Myocyte (in vitro differentiated cells): ENCODE results near the gene SLC17A4. TPM values are rescaled to one million over a fixed set of nuclear protein-coding genes. Genes with fewer than 3 reads are reported as not detected.

Experiments used
- DNase-seq: peaks from one replicate; pipeline ENCODE4 v3.0.0-alpha.2; 2012; ENCODE audit warnings: low read depth
- total RNA-seq: library from RNA; depleted of rRNA; stranded (reverse); fragments of >200 nt; gene quantifications from 2 replicates; pipeline ENCODE4 v1.2.3, GENCODE V29; 2014

Gene SLC17A4
- total RNA-seq, 1 donor from 2014 or later, result not detected

DNA sequence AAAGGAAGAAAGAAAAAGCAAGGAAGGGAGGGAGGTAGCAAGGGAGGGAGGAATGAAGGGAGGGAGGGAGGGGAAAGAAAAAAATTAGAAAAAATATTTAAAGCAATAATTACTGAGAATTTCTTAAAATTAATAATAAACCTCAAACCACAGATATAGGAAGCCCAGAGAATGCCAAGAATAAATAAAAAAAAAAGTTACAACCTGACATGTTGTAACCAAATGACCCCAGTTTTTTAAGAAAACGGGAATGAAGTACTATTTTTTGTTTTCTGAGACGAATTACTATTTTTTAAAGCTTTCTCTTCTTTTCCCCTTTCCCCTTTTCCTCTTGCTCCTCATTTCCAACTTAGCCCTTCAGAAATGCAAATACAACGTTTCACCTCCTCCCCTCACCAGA is 60.7 kb downstream of the SLC17A4 start:
- no peak for DNase-seq

DNA sequence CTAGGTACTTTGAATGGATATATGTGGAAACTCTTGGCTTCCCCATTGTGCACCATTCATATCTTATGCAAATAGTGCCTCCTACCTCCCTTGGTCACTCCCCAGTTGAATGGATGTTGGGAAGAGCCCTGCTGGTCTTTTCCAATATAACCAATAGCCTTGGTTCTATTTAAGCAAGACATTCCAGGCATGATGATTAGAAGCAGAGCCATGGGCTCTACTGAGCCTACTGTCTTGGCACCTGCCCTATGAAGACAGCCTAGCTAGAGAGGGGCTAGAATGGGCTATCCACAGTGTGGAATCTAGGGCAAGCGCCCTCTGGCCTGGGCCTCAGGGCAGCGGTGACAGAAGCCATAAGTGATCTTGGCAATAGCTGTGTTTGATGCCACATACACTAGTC is 61.7 kb downstream of the SLC17A4 start:
- DNase-seq, result no peak

GRCh38 chr6:25821341-25821740 is 66.8 kb downstream of the SLC17A4 start:
- DNase-seq, result no peak

DNA sequence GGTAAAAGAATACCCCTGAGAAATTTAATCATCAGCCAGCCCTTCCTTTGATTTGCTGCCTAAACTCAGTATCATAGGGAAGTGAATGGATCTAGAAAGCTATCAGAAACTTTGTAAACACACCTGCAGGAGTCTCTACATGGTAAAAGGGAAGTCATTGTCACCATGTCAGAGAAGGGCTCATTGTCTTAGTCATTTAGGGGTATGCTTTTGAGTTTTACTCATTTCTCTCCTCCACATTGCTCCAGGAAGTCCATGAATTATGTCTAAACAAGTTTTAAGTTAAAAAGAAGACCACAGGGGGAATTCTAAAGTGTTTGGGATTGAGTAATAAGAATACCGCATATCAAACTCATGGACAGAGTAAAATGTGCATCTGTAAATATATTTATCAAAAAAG is 74.8 kb downstream of the SLC17A4 start:
- no peak for DNase-seq

DNA sequence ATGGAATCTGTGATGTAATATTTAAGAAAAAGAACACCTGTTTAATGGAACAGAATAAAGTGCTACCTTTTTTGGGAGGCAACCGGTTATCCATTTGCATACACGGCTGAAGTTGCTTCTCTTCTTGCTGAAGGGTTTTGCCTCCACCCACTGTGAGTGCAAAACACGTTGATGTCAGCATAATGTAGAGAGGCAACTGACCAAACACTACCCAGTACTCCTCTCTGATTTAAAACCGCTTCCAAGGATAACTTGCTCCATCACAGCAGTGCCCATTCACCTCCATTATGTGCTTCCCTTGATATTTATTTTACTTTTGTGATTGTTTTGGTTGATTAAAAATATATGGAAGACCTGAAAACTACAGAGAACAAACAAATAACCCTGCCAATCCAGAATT is 75.9 kb downstream of the SLC17A4 start:
- DNase-seq, result no peak

Other genes with a start within 250 kb of the SLC17A4 start
- gene SCGN, start 102.5 kb upstream of the SLC17A4 start, total RNA-seq, result 0.08 TPM in 1 of 2 replicates, not detected in the other
- not detected in 2 replicates for gene SLC17A1, start 77.3 kb downstream of the SLC17A4 start, total RNA-seq
- not detected in 2 replicates for gene SLC17A3, start 119.5 kb downstream of the SLC17A4 start, total RNA-seq
- 0.16 and 0.21 TPM in 2 replicates for gene SLC17A2, start 175.9 kb downstream of the SLC17A4 start, total RNA-seq
- 13.7 and 28.7 TPM in 2 replicates for gene TRIM38, start 208.1 kb downstream of the SLC17A4 start, total RNA-seq